Measurements from ENCODE around the gene VWA1.
"Not testable (repeated sequence)": the region's sequence is repeated elsewhere in the genome, so short reads cannot be mapped to it uniquely, and the experiment has no call there.

The VWA1 gene

DNA sequence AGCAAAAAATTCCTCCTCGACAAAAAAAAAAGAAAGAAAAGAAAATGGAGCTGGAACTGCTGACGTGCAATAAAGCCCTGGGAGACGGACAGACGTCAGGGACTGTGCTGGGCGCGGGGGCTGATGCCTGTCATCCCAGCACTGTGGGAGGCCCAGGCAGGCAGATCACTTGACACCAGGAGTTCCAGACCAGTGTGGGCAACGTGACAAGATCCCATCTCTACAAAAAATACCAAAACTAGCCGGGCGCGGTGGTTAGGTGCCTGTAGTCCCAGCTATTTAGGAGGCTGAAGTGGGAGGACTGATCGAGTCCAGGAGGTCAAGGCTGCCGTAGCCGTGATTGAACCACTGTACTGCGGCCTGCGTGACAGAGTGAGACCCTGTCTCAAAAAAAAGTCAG, 10.8 kb upstream of the VWA1 start:
- no peak for DNase-seq

DNA sequence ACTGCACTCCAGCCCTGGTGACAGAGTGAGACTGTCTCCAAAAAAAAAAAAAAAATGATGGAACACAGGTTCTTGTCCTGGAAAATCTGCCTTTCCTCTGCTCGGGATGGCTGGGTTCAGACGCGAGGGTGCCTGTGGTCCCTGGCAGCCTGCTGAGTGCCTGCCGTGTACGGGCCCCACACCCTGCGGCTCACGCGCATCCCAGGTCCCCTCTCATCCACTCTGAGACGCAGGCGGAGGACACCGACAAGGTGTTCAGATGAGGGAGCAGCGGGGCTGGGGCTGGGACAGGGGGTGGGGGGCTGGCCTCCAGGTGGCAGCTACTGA, 10.1 kb upstream of the VWA1 start:
- no peak for DNase-seq

DNA sequence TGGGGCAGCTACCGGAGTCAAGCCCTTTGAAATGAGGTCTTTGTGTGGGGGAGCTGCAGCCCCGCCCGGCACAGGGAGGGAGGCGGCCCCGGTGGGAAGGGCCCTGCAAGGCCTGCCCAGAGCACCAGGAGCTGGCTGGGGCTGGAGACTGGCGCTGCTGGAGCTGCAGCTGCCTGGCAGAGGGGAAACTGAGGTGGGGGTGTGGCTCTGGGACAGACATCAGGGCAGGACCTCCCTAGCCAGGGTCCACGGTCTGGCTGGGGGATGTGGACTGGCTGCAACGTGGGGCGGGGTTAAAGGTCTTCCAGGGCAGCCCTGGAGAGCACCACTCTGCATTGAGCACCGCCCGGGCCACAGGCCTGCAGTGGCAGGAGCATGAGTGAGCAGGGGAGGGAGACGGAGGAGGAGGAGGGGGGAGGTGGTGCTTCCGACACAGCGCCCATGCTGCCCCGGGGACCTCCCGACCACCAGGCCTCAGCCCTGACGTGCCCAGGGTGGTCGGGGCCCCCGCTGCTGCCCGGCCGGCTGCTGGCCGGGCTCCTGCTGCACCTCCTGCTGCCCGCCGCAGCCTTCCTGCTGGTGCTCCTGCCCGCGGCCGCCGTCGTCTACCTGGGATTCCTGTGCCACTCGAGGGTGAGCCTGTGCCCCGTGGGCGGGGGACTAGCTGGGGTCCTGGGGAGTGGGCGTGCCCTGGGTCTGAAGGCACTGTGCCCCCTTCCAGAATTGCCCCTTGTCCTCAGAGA, 9.6 kb upstream of the VWA1 start:
- peak in 1 of 2 experiments; percentile 17 for DNase-seq

DNA sequence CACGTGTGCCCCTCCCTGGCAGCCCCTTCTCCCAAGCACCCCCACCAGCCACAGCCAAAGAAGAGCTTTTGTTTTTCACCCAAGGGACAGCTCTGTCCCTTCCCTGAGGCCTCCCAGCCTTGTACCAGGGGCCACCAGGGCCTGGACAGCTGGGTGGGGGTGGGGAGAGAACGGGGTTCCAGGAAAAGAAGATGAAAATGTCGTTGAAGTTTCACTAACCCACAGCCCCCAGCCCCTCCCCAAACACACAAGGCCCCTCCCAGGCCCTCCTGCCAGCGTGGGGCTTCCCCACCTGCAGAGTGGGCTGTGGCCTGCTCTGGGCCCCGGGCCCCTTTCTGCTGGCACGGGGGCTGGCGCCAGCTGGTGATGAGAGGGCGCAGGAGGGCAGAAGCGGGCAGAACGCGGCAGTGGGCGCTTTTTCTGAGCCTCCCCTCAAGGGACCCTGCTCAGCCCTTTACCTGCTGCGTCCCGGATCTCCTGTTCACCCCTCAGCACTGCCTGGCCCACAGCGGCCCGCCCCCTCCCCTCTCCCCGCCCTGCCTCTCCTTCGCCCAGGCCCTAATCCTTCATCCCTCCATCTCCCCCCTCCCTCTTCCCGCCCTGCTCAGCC, 8.9 kb upstream of the VWA1 start:
- peak in 1 of 2 experiments; percentile 17 for DNase-seq

DNA sequence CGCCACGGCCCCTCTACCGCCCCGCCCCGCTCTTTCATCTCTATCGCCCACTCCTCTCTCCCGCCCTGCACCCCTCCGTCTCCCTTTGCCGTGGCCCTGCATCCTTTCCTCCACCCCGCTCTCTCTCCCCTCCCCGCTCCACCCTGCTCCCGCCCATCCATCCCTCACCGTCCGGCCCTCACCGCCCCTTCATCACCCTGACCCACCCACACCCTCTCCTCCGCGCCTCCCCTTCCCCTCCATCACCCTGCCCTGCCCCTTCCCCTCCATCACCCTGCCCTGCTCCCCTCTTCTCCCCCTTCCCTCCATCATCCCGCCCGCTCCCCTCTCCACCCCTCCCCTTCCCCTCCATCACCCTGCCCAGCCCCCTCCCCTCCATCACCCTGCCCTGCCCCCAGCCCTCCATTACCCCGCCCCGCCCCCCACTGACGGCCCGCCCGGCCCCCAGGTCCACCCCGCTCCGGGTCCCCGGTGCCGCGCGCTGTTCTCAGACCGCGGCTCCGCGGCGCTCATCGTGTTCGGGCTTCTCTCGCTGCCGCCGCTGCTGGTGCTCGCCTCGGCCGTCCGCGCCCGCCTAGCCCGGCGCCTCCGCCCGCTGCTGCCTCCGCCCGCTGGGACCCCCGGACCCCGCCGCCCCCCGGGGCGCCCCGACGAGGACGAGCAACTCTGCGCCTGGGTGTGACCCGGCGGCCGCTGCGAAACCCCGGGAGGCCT, 8.2 kb upstream of the VWA1 start:
- no peak for DNase-seq

DNA sequence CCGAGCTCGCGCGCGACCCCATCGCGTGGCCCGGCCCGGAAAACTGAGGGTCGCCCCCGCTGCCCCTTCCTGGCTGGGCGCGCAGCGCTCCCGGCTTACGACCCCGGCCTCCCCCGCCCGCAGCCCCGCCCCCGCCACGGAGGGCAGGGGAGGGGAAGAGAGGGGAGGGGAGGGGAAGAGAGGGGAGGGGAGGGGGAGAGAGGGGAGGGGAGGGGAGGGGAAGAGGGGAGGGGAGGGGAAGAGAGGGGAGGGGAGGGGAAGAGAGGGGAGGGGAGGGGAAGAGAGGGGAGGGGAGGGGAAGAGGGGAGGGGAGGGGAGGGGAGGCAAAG, 7.7 kb upstream of the VWA1 start:
- DNase-seq, result no peak

DNA sequence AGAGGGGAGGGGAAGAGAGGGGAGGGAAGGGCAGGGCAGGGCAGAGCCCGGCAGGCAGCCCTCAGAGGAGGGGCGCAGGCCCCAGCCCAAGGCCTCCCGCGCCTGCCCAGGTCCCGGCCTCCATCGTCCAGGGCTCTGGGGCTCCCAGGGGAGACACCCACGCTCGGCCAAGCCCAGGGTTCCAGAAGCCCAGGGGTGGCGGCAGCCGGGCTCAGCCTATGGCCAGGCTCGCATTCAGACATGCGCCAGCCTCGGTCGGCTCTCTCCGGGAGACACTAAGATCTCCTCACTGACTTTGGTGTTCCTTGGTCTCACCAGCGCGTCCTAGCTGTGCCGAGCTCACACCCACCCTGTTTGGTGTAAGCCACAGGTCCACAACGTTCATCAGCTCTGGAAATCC, 7.3 kb upstream of the VWA1 start:
- DNase-seq, result no peak

DNA sequence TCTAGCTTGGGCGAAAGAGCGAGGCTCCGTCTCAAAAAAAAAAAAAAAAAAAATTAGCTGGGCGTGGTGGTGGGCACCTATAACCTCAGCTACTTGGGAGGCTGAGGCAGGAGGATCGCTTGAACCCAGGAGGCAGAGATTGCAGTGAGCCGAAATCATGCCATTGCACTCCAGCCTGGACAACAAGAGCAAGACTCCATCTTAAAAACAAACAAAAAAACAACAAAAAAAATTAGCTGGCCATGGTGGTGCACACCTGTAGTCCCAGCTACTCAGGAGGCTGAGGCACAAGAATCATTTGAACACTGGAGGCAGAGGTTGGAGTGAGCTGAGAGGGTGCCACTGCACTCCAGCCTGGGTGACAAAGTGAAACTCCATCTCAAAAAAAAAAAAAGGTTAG, 6.5 kb upstream of the VWA1 start:
- not testable (repeated sequence) for DNase-seq

DNA sequence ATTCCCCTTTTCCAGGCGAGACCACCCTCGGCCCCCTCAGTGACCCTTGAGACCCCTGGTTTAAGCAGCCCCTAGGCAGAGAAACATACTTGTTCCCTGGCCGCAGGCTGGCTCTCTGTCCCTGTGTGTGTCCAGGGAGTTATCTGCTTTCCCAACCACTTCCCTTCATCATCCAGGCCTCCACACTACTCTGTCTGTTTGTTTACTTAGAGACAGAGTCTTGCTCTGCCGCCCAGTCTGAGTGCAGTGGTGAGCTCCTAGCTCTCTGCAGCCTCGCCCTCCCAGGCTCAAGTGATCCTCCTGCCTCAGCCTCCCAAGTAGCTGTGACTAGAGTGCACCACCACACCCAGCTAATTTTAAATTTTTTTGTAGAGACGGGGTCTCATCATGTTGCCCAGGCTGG, 5.8 kb upstream of the VWA1 start:
- no peak for DNase-seq

DNA sequence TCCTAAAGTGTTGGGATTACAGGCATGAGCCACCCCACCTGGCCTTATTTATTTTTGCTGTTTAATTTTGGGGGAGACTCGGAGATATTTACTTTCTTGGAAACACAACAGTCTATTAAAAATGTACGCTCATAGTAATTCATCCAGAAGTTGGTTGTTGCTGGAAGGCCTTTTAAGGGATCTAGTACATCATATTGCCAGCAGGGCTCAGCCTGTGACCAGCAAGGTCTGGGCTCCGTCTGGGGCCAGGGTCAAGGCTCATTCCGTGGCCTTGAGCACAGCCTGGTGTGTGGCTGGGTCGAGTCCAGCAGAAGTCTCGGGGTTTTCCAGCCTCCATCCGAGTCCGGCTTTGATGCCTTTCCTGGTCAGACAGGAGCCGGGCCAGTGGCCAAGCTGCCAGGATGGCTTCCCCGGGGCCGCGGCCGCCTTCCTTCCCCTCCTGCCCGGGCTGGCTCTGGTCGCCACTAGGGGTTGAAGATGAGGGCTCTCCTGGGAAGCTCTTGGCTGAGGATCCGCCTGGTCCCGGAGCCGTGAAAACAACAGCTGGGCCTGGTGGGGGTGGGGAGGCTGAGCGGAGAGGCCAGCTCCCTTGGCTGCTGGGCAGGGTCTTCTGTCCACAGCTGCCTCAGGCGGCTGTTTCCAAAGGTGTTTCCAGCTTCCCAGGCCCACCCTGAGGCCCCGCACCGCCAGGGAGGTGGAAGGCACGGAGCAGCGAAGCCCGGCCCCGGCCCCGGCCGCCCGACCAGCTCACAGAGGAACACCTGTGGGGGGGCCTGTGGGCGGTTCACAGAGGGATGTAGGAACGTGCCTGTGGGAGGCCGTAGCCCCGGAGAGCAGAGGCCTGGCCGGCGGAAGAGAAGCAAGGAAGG, 5.1 kb upstream of the VWA1 start:
- DNase-seq, result no peak

DNA sequence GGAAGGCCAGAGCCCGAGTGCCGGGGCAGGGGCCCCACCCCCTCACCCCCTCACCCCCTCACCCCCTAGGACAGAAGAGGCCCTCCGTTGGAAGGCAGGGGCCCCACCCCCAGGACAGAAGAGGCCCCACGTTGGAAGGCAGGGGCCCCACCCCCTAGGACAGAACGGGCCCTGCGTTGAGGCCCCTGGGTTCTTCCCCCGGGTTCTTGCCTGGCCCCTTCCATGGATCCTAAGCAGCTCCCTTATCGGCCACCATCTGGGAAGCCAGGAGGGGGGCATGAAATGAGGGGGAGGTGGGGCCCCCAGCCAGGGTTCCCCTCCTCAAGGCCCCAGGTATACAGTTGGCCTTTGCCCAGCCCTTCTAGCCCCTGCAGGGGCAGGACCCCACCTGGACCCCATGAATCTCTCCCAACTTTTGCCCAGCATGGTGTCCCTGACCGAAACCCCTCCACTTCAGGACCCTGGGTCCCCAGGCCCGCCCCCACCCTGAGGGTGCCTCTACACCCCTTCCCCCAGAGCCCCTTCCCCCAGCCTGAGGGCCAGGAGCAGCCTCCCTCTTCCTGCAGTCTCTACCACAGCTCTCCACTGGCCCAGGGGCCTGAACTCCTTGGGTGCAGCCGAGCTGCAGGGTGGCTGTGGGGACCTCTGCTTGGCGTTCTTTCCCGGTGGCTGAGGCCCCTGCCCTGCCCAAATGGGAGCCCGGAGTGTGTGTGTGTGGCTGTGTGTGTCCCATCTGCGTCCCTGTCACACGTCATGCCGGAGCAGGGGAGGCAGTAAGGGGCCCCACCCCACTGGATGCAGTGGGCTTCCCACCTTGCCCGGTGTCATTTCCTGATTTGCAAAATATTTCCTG, 4.3 kb upstream of the VWA1 start:
- no peak for DNase-seq

DNA sequence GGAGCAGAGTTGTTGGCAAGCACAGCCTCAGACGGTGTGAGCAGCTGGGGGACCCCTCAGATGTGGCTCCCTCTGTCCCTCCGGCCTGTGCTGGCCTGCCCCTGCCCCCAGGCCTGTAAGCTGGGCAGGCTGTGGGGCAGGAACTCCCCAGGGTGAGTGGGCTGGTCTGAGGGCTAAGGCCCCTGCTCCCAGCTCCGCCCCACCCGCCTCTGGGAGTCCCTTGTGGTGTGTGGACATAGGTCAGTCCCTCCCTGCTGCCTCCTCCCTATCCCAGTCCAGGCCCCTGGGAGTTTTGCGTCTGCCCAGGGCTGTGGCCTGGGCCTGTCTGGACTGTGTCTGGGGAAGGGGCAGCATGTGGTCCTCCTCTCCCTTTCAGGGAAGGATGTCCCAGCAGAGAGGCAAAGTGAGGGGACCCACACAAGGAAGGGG, 3.6 kb upstream of the VWA1 start:
- peak in 1 of 2 experiments; percentile 20 for DNase-seq

DNA sequence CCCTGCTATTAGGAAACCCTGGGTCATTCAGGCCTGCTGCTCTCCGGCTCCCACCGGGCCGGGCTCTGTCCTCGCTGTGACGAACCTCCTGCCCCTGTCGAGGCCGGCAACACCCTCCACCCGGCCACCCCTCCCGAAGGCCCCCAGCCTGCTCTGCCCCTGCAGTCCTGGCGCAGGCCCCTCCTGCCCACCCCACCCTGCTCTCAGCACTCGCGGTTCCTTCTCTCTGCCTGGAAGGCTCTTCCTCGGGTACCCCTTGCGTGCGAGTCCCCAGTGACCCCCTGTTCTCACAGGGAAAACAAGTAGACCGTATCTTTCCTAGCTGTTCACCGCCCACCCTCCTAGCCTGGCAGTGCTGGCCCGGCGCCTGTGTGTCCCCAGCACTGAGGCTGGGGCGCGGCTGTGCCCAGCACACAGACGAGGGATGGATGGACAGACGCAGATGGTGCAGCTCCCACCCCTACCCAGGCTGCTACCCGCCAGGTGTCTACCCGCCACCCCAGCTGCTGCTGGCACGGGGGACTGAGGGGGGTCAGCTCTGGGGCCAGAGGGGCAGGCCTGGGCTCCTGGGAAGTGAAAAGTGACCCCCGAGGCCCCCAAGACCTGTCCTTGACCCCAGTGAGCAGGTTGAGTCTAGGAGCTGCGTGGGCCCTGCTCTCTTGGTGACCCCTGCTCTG, 3.1 kb upstream of the VWA1 start:
- DNase-seq, result no peak

DNA sequence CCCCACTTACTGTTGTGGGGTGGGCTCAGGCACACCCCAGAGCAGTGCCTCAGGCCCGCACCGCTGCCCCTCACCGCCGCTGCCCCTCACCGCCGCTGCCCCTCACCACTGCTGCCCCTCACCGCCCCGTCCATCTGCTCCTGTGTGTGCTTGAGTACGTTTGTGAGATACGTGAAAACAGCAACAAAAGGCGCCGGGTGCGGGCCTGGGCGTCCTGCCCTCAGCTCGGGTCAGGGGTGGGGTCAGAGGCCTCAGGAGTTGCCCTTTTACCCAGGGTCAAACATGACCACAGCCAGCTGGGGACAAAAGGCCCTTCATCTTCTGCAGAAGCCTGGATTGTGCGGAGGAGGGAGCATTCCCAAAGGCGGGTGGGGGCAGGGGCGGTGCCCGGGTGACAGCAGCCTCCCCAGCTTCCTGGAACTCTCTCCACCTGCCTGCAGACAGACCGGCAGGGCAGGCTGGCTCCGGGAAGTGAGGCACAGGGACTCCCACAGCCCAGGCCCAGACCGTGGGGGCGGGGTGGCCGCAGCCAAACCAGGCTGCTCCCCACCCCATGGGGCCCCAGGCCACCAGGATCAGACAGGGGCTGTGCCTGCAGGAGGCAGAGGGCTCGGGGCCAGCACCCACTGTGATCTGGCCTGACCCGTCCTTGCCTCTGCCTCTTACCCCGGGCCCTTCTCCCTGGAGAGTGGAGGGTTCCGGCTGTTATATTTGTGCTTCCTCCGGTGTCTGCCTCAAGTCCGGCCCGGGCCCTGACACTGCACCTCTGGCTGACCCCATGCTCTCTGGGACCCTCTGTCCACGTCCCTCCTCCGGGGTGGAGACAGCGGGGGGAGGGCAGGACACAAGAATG, 2.3 kb upstream of the VWA1 start:
- peak in 1 of 2 experiments; percentile 52 for DNase-seq

DNA sequence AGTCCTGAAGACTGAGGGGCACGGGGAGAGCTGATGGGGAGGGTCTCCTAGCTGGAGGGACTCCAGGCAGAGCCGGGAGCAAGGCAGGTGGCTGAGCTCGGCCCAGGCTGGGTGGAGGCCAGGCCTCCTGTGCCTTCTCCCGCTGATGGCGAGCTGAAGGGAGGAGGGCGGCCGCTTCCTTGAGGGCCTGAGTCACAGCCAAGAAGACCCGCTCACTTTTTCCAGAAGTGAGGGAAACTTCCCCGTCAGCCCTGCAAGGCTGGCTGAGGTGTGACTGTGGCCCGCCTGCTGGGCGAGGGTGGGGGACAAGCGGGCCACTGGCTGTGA, 1.7 kb upstream of the VWA1 start:
- peak; percentile 72 to 78 for DNase-seq

DNA sequence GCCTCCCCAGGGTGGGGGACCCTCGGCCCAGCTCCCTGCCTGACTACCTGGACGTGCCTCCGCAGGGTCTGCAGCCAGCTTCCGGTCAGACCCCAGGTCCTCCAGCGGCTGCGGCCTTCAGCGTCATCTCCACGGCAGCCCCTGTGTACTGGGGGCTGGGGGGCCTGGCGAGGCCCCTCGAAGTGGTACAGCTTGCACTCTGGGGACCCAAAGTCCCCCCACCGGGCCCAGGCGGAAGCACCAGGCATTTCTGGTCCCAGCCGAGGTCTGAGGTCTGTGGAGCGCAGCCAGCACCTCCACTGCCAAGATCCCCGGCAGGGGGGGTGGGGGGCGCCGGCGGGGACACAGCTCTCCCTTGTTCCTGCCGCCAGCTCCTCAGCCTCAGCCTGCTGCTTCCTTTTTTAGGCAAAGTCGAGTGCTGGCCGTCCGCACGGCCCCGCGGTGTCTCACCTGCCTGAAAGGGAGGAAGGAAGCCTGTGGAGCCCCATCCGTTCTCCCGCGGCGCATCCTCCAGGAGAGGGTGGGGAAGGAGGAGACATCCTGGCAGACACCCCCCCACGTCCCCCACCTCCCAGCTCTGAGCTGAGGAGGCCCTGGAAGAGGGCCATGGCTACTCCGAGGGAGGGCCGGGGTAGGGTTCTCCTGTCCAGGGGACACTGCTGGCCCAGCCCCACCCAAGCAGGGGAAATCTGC, 1.2 kb upstream of the VWA1 start:
- DNase-seq, result peak; percentile 50 to 54

DNA sequence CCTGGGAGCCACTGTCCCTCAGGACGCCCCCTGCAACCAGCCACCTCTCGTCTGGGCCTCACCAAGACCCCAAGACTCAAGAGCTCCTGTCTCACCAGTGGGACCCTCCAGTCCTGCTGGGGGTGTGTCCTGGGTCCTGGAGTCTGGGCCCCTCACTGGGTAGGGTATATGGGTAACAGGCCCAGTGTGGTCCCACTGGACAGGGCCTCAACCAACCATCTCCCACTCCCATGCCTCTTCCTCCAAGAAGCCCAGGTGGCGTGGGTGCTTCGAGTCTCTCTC, 725 bp upstream of the VWA1 start:
- no peak for DNase-seq

DNA sequence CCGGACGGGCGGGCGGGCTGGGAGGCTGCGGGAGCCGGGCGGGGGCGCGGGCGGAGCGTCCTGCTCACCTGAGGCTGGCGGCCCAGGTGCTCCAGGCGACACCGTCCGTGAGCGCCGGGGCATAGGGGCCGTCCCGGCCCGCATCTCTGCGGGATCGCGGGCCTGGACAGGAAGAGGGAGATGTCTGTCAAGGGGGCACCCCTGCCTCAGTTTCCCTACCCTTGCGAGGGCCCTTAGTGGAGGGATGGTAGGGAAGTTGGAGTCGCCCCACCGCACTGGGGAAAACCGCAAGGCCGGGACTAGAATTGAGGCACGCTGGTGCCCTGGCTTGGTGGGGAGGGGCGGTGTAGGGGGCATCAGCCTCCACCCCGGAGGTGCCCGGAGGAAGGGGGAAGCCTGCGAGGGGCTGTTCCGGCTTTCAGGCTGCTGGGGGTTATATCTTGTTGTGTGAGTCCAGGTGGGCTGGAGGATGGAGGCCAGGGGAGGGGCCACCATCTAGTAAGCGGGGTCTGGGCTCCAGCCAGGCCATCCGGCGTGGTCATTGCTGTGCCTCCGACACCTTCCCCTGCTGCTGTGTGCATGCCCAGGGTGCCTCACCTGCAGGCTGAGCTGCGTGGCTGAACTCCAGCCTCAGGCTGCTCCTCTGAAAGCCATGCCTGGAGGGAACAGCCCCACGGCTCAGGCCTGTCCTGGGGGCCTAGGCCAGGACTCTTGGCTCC, 580 bp downstream of the VWA1 start:
- DNase-seq, result peak in 1 of 2 experiments; percentile 26

DNA sequence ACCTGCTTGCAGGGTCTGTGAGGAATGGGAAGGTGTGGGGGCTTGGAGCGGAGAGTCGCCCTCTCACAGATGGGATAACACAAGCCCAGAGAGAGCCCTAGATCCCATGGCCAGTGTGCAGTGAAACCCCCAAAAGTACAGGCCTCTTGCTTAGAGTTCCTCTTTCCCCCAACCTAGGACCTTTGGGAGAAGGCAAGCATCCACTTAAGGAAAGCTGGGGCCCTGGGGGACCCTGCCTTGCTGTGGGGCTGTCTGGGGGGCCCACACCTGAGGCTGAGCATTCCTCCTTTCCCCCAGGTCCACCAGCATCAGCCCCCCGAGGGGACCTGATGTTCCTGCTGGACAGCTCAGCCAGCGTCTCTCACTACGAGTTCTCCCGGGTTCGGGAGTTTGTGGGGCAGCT, 1.1 kb downstream of the VWA1 start:
- no peak for DNase-seq
